Neutrophil (primary cell): Measurements from ENCODE around the gene NIPSNAP3A.

Experiments used
- H3K27ac ChIP-seq: fragments of 200-600 bp; sonication (generic); 2 replicates; pipeline ENCODE4 v1.5.1; 2016; ENCODE audit warnings: mild to moderate bottlenecking, moderate library complexity
- H3K27me3 ChIP-seq: fragments of 200-600 bp; sonication (generic); 2 replicates; pipeline ENCODE4 v1.6.0; 2016; ENCODE audit warnings: mild to moderate bottlenecking
- H3K36me3 ChIP-seq: fragments of 200-600 bp; sonication (generic); 2 replicates; pipeline ENCODE4 v1.5.1; 2017
- H3K4me1 ChIP-seq, 2 experiments: fragments of 200-600 bp in 1 of 2; sonication (generic) in 1 of 2; 1 replicate in 1 of 2; 2 replicates in 1 of 2; pipeline versions ENCODE4 v1.5.1 to v1.6.1; 2013 to 2016; ENCODE audit warnings: low read depth in 1 of 2, low read length in 1 of 2, mild to moderate bottlenecking in 1 of 2, moderate library complexity in 1 of 2; ENCODE audit not compliant: control insufficient read depth in 1 of 2, insufficient read depth in 1 of 2
- H3K4me3 ChIP-seq, 2 experiments: fragments of 200-600 bp in 1 of 2; sonication (generic) in 1 of 2; 1 replicate in 1 of 2; 2 replicates in 1 of 2; pipeline ENCODE4 v1.5.1; 2013 to 2016; ENCODE audit warnings: low read depth in 1 of 2, low read length in 1 of 2, mild to moderate bottlenecking in 1 of 2, moderate library complexity in 1 of 2
- H3K9me3 ChIP-seq: fragments of 200-600 bp; sonication (generic); 2 replicates; pipeline ENCODE4 v1.5.1; 2016
- TF ChIP-seq, protein P1 (sequence below): fragments of 200-600 bp; sonication (generic); IDR thresholded peaks from 2 replicates; pipeline ENCODE4 v1.5.1; 2016; ENCODE audit warnings: antibody characterized with exemption

The NIPSNAP3A gene

DNA sequence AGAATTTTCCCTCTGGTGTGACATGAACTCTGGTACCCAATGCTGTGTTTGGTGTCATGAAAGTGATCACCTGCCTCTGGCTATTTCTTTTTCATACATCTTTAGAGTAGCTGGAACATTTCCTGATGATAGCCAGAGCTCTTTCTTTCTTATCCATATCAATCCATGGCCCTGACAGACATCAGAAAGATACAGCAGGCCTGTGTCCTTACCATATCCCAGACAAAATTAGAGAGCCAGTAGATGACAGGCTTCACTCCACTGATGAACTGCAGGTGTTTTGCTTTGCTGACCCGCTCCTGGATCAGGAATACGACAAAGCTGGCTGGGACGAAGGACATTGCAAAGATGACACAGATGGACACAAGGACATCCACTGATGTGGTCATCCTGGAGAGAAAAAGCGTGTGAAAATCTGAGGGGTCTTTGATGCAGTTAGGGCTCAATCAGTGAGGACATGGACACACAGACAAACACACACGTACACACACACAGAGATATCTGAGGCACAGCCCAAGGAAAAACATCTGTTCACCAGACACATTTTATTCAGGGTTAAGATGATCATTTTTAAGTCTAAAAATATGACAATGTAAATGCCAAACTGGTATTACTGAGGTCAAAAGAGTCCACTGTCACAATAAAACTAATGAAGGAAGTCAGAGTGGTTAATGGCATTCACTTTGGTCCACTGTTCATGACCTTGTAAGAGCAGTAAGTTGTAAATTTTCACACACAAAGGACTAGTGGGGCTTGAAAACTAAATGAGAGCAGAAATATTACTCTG lies 50.9 kb downstream of the NIPSNAP3A start:
- TF ChIP-seq, protein P1, sequence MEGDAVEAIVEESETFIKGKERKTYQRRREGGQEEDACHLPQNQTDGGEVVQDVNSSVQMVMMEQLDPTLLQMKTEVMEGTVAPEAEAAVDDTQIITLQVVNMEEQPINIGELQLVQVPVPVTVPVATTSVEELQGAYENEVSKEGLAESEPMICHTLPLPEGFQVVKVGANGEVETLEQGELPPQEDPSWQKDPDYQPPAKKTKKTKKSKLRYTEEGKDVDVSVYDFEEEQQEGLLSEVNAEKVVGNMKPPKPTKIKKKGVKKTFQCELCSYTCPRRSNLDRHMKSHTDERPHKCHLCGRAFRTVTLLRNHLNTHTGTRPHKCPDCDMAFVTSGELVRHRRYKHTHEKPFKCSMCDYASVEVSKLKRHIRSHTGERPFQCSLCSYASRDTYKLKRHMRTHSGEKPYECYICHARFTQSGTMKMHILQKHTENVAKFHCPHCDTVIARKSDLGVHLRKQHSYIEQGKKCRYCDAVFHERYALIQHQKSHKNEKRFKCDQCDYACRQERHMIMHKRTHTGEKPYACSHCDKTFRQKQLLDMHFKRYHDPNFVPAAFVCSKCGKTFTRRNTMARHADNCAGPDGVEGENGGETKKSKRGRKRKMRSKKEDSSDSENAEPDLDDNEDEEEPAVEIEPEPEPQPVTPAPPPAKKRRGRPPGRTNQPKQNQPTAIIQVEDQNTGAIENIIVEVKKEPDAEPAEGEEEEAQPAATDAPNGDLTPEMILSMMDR: no peak
- Histone ChIP-seq H3K27ac (no peak overlapping the region), H3K36me3 (peaks cover 100% of the 10 kb centered on the region), H3K4me1 (peaks cover 0 to 3% of the 10 kb centered on the region in 2 experiments), H3K27me3 (no peaks in the 10 kb centered on the region), H3K9me3 (no peaks in the 10 kb centered on the region), H3K4me3 (no peak overlapping the region)

DNA sequence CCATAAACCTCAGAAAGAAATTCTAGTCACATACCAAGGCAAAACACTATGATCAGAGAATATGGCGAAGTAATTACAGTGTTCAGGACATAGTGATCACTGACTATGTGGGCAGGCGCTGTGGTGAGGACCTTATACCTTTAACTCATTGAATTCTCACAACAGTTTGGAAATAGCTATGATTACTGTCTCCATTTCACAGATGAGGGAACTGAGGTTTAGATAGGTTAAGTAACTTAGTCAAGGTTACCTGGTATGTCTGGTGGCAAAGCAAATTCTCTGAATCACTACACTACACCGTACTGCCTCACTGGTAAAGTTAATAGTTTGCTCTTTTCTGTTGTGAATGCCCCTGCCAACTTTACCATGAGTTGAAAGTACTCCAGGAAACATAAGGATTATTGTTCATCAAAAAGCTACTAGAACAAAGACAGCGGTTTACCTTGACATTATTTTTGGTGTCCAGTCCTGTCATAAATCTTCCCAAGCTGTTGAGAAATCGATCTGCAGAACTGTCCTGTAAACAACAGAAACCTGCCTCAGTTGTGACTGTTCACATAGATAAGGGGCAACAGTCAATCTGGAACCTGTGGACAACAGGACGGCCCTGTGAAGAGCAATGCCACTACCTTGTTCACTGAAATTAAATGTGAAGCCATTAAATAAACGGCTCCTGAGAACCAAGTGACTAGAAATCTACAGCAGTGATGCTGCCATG lies 52.7 kb downstream of the NIPSNAP3A start:
- no peaks in the 10 kb centered on the region for H3K27me3 ChIP-seq
- no peak overlapping the region for H3K4me3 ChIP-seq
- TF ChIP-seq, protein P1: no peak
- H3K27ac ChIP-seq: no peak overlapping the region
- H3K4me1 ChIP-seq: peaks cover 0 to under 1% of the 10 kb centered on the region in 2 experiments
- H3K9me3 ChIP-seq: no peaks in the 10 kb centered on the region
- peaks cover 100% of the 10 kb centered on the region for H3K36me3 ChIP-seq

DNA sequence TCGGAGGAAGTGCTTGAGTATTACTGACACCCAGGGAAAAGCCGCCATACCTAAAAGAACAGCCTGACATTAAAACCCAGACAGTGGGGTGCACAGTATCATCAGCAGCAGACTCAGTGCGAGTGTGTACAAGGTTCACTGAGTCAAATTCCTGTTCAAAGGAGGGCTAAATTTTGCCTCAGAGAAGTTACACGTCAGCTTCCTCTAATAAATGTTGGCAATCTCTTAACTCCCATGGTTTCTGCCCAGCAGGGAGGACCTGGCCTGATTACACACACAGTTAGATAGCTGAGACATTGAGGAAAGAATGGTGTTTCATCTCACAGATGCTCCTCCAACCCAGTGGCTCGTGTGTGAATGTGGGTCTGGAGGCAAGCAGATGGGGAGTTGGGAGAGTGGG lies 54.6 kb downstream of the NIPSNAP3A start:
- no peaks in the 10 kb centered on the region for H3K4me1 ChIP-seq
- H3K36me3 ChIP-seq: peaks cover 100% of the 10 kb centered on the region
- TF ChIP-seq, protein P1: no peak
- H3K27ac ChIP-seq: no peak overlapping the region
- H3K9me3 ChIP-seq: no peaks in the 10 kb centered on the region
- H3K4me3 ChIP-seq: no peak overlapping the region
- no peaks in the 10 kb centered on the region for H3K27me3 ChIP-seq

DNA sequence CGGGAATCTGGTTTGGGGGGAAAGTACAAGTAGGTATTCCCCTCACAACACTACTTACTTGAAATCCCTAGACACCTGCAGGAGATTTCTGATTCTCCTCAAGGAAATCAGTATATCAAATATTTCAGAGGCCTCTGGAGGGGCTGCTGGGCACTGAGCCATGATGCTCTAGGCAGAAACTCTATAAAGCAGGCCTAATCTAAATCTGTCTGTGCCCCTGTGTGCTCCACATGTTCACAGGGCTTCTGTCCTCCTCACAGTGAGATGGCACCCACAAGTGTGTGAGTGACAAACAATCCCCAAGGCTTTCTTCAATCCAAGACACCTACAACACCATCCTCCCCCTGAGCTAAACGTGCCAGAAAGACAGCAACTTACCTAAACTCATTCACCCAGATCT lies 55.4 kb downstream of the NIPSNAP3A start:
- H3K36me3 ChIP-seq: peaks cover 99% of the 10 kb centered on the region
- TF ChIP-seq, protein P1: no peak
- no peak overlapping the region for H3K4me3 ChIP-seq
- H3K9me3 ChIP-seq: no peaks in the 10 kb centered on the region
- no peaks in the 10 kb centered on the region for H3K4me1 ChIP-seq
- H3K27me3 ChIP-seq: no peaks in the 10 kb centered on the region
- H3K27ac ChIP-seq: no peak overlapping the region

DNA sequence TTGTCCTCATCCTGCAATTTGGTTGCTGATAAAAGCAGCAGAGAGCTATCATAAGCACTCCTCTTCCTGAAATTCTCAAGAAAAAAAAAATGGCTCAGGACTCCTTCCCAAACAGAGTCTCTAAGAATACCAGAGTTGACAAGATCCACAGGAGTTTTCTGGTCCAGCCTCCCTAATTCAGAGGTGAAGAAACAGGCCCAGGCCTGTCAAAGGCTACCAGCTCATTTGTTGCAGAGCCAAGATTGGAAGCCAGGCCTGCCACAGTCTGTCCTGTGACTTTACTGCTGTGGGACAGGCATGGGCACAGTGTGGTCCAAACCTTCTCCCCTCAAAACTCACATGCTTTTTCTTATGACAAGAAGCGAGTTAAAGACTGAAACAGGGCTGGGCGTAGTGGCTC lies 58.0 kb downstream of the NIPSNAP3A start:
- no peaks in the 10 kb centered on the region for H3K9me3 ChIP-seq
- H3K36me3 ChIP-seq: peaks cover 98% of the 10 kb centered on the region
- H3K27ac ChIP-seq: no peak overlapping the region
- no peak overlapping the region for H3K4me3 ChIP-seq
- TF ChIP-seq, protein P1: no peak
- no peaks in the 10 kb centered on the region for H3K4me1 ChIP-seq
- H3K27me3 ChIP-seq: no peaks in the 10 kb centered on the region
